Vagina (tissue), 2 donors: ENCODE data around the gene TJP3.

Experiments used
- CTCF ChIP-seq, 3 experiments: fragments of 450-650 bp in 2 of 3; fragments of 200-600 bp in 1 of 3; sonication (generic) in 1 of 3; IDR thresholded peaks; one replicate each; pipeline ENCODE4 v1.5.1; 2017 to 2019; ENCODE audit warnings: antibody characterized with exemption in 3 of 3, mild to moderate bottlenecking in 2 of 3, moderate library complexity in 2 of 3
- POLR2A ChIP-seq, 2 donors: fragments of 450-650 bp; IDR thresholded peaks; one replicate each; pipeline ENCODE4 v1.6.1; 2017; ENCODE audit warnings: antibody characterized with exemption in 2 of 2, mild to moderate bottlenecking in 2 of 2, moderate library complexity in 2 of 2

- TF ChIP-seq CTCF (IDR thresholded peaks at IDR 0.05): no peak
- no peak for TF ChIP-seq POLR2A (IDR thresholded peaks at IDR 0.05)
These were observed 33.2 kb upstream of the TJP3 start for GRCh38 chr19:3674784-3675543.
